Ammon's horn (tissue), 1 donor: ENCODE measurements around the gene FGD2.
"Not testable (repeated sequence)": the region's sequence is repeated elsewhere in the genome, so short reads cannot be mapped to it uniquely, and the experiment has no call there.

Source experiments
- DNase-seq: peaks from one replicate; pipeline ENCODE4 v3.0.0-alpha.2; 2016; ENCODE audit warnings: low spot score

Gene FGD2

DNA sequence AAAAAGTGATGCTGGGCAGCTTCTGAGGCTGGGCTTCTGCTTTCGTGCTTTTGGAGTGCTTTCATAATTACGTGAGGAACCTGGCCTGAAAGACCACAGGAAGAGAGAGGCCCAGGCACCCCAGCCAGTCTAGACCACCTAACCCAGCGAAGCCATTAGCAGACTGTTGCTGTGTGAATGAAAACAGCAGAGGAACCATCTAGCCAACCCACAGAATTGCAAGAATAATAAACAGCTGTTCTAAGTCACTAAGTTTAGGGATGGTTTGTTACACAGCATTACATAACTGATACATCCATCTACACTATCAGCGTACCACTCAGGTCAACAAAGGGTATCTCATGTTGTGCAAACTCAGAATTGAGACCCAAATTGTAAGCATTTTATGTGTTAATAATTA, 34.5 kb downstream of the FGD2 start:
- DNase-seq = no peak

DNA sequence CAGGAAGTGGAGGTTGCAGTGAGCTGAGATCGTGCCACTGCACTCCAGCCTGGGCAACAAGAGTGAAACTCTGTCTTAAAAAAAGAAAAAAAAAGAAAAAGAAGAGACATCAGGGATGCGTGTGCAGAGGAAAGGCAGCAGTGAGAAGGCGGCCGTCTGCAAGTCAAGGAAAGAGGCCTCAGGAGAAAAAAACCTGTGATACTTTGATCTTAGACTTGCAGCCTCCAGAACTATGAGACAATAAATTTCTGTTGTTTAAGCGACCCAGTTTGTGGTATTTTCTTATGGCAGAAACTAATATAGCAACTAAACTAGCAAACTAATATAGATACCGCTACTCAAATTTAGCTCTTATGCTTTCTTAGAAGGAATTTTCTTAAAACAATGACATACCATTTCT, 36.1 kb downstream of the FGD2 start:
- no peak for DNase-seq

DNA sequence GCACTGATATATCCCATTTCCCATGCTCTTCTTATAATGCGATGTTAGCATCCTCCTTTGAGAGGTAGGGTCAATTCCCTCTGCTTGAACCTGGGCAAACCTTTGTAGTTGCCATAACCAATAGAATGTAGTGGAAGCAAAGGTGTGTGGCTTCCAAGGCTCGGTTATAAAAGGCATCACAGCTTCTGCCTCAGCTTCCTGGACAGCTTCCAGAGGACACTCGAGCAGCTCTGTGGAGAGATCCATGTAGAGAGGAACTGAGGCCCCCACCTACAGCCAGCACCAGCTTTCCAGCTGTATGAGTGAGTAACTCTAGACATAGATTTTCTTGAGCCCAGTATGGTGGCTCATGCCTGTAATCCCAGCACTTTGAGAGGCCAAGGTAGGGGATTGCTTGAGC, 36.7 kb downstream of the FGD2 start:
- peak; percentile 1 for DNase-seq

DNA sequence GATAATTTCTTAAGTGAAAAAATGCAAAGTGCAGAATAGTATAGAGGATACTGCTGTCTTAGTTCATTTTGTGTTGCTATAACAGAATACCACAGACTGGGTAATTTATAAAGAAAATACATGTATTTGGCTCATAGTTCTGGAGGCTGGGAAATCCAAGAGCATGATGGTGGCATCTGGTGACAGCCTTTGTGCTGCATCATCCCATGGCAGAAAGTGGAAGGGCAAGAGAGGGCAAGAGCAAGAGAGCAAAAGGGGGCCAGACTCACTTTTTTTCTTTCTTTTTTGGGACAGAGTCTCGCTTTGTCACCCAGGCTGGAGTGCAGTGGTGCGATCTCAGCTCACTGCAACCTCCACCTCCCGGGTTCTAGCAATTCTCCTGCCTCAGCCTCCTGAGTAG, 37.6 kb downstream of the FGD2 start:
- DNase-seq = not testable (repeated sequence)

DNA sequence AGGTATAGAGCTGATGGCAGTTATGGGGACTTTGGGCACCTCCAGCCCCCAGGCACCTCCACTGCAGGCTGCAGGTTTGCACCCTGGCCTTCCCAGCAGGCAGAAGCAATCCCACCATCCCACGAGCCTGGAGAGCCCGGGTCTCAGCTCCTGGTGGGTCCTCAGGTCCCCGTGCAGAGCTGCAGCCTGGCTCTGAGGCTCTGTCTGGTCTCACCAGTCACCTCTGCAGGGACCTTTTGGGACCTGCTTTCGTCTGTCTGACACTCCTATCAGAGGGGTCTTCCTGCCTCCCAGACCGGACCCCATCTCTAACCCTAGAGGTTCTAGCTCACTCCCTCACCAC, 41.9 kb downstream of the FGD2 start:
- DNase-seq = no peak

DNA sequence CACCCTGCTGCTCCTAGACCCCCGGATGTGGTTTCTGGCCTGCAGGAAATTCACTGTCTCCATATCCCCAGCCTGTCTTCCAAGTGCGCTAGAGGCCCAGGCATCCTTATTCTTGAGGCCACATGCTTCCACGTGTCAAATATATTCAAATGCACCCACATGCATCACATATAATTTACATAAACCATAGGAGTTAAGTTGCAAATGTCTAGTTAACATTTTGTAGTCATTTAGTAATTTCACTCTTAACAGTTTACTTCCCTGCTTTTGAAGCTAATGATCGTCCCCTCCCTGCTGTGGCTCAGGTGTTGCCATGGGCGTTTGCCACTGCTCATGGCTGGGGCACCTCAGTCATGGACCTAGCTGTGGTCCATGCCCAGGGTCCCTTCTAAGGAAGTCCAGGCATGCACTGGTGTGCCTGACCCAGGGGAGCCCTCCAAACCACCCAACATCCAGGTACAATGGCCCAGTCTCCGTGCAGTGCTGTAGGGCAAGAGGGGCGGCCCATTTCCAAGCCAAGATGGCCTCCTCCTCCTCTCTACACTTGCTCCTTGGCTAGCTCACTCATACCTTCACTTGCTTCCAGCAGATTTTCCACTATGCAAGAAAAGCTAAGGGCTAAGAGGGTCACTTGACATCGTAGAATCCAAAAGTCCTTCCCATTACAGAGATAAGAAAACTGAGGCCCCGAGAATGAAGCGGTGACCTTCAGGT, 42.4 kb downstream of the FGD2 start:
- no peak for DNase-seq

DNA sequence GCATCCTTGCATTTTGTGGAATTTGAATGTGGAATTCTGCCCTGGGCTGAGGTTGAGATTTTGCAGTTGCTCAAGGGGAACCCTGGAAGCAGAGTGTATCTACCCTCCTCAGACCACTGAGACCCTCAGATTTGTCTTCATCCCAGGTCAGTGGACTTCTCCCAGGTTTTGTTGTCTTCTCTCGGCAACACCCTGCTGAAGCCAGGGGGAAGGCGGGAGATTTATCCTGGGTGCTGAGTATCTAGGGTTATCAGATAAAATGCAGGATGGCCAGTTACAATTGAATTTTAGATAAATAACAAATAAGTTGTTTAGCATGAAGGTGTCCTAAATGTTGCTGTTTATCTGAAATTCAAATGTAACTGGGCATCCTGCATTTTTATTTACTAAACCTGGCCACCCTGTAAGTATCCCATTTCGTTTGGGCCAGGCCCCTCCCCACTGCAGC, 43.0 kb downstream of the FGD2 start:
- DNase-seq = no peak

DNA sequence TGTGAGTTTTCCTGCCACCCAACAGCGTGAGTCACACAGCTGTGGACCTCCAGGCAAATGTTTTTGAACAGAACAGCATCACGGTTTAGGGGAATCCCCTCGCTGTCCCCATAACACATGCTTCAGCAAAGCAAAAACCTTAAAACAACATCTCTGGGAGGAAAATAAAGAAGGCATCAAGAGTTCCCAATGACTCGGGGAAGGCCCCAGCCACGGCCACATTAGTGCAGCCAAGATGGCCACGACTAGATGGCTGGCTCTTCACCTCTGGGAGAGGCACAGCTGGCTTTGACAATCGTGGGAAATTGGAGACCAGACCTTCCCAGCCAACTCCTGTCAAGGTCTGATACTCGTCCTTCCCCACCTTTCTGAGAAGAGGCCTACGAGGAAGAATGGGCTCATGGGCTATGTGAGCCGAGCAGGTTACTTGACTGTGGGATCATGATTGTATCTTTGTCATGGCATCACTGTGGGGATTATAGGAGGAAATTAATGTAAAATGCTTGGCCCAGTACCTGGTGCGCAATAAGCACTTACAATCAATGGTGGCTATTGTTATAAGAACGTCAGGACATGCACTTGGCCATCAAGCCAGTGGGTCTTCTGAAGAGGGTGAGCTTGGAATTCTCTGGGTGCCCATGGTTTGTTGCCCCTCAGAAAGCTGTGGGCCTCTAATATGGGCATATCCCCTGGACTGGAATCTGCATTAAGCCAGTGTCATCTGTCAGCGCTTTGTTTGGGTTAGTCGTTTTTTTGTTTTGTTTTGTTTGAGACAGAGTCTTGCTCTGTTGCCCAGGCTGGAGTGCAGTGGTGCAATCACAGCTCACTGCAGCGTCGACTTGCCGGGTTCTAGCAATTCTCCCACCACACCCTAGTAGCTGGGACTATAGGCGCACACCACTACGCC, 43.6 kb downstream of the FGD2 start:
- DNase-seq = no peak

DNA sequence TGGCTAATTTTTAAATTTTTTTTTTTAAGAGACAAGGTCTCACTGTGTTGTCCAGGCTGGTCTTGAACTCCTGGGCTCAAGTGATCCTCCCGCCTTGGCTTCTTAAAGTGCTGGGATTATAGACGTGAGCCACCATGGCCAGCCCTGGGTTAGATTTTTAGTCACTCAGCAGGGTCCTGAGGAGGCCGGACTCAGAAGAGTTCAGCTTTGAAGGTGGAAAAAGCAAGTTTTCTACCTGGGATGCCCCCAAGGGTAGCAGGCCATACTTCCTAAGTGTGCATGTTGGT, 44.2 kb downstream of the FGD2 start:
- no peak for DNase-seq

DNA sequence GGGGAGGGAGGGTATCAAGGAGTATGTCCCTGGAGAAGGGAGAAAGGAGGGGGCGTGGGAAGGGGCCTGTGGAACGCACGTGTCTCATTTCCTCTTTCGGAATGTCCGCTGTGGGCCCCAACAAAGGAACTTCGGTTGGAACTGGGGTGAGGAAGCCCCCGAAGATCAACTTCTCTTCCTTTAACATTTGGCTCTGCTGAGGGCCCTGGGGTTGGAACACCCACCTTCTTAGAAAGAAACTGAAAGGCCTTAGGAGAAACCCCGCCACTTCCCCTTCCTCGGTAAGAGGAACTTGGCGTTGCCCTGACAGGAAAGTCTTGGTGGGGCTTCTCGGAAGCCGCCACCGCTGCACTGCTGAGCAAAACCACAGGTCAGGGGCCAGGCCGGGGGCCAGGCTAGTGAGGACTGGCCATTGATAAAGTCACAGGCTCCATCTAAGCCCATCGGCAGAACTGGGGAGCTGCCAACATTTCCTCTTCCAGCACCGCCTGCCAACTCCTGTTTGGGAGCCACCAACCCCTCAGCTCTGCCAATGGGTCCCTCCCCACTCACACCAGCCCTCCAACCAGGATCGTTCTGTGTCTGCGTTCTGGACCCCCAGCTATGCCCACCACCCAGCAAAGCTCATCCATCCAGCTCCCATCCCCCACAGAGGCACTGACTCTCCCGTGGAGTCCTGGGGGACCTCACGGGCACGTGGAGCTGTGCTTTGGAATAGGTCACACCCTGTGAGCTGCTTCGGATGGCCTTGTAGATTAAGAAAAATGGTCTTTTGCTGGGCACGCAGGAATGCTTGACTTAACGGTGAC, 44.8 kb downstream of the FGD2 start:
- peak; percentile 65 for DNase-seq

DNA sequence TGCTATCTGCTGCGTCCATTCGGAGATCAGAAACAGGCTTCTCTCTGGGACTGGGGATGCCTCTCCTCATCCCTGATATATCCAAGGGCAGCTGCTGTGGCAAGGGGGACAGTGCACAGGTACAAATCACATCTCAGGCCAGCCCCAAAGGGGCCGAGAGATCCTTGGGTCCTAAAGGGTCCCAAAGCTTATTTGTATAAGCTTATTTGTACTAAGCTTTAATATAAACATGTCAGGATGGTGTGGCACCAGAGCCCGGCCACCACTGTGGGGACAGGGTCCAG, 45.3 kb downstream of the FGD2 start:
- no peak for DNase-seq

DNA sequence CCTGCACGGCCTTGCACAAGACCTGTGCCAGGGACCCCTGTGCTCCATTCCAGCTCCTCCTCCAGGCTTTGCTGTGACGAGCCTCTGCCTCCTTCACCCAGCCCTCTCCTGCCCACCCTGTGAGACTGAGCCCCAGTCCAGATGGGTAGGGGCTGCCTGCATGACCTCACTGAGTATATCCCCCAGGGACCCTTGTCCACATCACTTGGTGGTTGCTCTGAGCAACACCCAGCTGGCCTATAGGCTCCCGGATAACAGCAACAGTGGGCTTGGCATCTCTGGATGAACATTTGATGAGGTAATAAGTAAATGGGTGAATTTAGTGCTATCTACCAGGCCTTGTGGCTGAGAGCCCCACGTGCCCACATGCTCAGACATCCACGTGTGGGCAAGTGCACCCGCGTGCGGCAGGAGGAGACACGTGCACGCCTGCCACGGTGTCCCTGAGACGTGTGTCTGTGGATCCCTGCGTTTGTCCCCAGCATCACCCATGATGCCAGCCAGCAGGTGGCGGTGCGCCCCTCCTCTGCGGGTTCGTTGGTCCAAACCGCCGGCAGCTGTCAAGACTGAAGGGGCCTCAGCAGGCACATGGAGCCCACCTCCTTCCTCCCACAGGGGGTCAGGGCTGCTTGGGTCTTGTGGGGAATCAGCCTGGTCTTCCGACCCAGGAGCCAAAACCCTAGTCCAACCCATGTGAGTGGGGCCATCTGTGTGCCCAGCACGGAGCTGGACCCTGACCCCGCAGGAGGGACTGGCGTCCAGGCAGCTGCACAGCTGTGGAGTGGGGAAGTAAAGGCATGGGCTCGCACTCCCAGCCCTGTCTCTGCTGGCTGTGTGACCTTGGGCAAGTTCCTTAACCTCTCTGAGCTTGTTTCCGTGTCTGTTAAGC, 45.9 kb downstream of the FGD2 start:
- DNase-seq = peak; percentile 95

DNA sequence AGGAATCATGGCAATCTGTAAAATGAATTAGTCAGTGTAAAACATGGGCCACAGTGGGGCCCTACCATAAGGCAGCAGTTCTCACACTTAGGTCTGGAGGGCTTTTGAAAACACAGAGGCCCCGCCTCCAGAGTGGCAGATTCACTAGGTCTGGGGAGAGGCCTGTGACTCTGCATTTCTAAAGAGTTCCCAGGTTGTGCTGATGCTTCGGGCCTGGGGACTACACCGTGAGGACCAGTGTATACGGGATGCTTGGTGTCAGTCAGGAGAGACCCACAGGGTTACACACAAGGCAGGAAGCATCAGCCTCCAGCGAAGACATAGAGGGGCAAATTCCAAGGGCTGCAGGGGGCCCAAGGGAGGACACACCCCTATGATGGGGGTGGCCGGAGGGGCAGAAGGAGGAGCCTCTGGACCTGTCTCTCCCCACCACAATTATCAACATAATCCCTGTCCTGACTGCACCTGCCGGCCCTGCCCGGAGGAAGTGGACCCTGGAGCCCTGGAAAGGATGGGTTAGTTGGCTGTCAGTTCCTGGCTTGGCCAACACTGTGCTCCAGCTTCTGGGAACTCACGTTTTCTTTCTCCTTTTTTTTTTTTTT, 46.7 kb downstream of the FGD2 start:
- no peak for DNase-seq

DNA sequence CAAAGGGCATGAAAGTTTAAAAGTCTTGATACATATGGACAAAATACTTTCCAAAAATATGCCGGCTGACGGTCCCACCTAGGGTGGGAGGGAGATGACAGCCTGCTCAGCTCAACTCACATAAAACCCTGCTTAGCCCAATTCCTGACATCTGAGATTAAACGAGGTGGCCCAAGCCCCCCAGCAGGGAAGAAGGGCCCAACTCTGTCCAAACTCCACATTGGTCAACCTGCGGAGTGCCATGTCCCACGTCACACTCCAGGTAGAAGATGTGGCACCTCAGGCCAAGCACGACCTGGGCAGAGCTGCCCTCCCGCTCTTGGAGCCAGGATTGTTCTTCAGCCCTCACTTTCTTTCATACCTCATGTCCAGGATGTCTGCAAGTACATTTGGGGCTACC, 48.2 kb downstream of the FGD2 start:
- no peak for DNase-seq

DNA sequence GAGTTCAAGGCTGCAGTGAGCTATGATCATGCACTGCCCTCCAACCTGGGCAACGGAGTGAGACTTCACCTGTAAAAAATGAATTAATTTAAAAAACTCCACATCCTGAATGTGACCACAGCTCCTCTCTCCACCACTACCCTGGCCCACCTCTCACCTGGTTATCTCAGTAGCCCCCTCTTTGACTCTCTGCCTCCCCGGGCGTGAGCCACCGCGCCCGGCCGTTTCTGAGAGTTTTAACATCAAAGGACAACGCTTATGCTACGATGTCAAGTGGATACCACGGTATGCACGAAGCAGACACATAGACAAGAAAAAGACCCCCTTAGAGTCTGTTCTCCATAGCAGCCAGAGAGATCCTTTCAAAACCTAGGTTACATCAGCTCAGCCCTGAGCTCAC, 48.7 kb downstream of the FGD2 start:
- DNase-seq = no peak

DNA sequence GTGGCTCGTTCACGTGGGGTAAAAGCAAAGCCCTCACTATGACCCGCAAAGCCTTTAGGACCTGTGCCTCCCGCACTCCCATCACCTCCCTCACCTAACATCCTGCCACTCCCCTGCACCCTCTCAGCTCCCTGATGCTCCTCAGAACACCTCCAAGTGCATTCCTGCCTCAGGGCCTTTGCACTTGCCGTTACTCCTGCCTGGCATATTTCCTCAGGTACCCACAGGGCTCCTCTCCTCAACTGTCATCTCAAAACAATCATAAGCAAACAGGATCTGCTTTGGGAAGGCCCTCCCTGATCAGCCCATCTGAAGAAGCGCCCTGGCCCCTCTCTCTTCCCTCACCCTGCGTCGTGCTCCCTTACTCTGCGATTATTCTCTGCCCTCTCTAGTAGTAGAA, 49.1 kb downstream of the FGD2 start:
- no peak for DNase-seq

DNA sequence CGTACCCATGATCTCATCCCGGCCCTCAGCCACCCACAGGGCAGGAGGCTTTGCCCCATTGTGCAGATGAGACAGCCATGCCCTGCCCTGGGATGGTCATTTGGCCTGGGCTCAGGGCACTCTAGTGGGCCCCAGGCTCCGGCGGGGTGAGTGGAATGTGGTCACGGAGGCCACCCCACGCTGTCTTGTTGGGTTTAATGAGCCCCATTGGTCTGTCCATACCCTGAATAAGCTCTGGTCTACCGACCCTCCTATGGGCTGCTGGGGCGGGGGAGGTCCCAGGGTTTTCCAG, 50.6 kb downstream of the FGD2 start:
- DNase-seq = no peak

DNA sequence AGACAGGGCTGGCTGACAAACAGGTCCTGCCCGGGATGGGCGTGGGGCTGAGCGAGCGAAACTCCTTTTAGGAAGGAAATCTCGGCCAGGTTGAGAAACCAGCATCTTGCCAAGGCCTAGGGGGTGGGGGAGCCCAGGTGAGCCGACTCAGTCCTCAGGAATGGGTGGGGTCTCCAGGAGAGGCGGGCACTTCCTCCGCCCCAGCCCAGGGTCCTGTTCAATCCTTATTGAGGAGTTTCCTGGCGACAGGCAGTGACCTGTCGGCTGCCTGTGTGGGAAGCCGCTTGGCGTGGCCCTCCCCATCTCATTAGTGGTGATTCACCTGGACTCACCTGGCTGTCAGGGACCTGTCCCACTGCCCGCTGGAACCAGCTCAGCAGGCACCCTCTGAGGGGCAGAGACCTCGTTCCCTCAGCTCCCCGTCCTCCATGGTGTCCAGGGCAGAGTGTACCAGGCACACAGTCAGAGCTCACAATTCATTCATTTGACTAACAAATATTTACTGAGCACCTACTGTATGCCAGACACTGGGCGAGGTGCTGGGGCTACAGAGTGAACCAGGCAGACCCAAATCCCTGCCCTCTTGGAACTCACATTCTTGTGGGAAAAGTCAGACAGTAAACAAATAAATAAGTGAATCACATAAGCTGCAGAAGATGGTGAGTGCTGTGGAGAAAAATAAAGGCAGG, 51.1 kb downstream of the FGD2 start:
- no peak for DNase-seq

DNA sequence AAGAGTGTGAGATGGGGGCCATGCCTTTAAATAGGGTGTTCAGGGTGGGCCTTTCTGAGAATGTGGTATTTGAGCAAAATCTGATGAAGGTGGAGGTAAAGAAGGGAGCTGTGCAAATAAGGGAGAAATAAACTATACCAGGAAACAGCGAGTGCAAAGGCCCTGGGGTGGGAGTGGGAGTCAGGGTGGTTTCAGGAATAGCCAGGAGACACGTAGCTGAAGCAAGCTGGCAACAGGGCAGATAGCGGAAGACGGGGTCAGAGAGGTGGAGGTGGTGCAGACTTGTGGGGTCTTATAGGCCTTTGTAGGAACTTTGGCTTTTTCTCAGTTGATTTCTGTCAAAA, 51.6 kb downstream of the FGD2 start:
- no peak for DNase-seq

DNA sequence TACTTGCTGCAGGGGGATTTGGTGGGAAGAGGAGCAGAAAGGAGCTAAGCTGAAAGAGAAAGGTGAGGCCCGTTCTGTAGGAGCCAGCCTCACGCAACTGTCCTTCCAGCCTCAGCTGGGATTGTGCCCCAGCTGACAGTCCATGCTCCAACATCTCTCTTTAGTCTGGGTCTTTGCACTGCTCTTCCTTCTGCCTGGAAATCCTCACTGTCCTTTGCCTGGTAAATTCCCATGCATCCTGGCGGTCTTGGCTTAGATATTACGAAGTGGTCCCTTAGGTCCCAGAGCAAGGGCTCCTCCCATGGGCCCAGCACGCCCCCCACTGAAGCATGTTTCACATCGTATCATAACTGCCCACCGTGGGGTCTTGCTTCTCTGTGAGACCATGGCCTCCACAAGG, 52.2 kb downstream of the FGD2 start:
- DNase-seq = no peak

DNA sequence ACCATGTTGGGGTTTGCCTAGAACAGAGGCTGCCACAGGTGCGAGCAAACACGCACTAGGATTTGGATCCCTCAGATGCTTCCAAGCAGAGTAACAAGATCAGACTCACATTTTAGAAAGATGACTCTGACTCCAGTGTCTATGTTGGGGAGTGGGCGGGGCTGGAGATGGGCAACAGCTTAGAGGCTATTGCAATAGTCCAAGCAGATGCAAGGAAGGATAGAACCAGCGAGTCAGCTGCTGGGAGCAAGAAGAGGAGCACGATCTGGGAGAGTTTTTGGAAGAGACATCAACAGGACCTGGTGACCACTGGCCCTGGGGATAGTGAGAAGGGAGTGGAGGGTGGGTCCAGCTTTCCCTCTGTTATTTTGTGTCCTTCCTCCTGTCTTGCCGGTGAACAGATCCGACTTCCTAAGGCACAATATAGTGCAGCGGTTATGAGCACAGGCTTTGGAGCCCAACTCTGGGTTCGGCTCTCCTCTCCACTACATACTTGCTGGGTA, 52.7 kb downstream of the FGD2 start:
- DNase-seq = no peak
